HEK293 (cell line): Measurements from ENCODE around the gene ZNF646.
A peak's percentile ranks its signal among the peaks of the same experiment; 100 is the strongest.

Experiments used
- SALL2 ChIP-seq: fragments of 450-650 bp; formaldehyde crosslinking; IDR thresholded peaks from 2 replicates; pipeline ENCODE4 v1.5.0; 2017; ENCODE audit warnings: missing biosample characterization, mild to moderate bottlenecking, missing genetic modification characterization, borderline replicate concordance
- TCF7L2 ChIP-seq: IDR thresholded peaks from 2 replicates; pipeline ENCODE4 v1.6.1; 2011; ENCODE audit warnings: low read depth, mild to moderate bottlenecking, inconsistent platforms, low read length, moderate library complexity, borderline replicate concordance
- ZBTB21 ChIP-seq: fragments of 450-650 bp; formaldehyde crosslinking; IDR thresholded peaks from 2 replicates; pipeline ENCODE4 v1.5.1; 2017; ENCODE audit warnings: missing biosample characterization, missing genetic modification characterization
- ZNF2 ChIP-seq: fragments of 450-650 bp; formaldehyde crosslinking; IDR thresholded peaks from 2 replicates; pipeline ENCODE4 v1.5.1; 2016; ENCODE audit warnings: missing biosample characterization, missing genetic modification characterization
- ZNF239 ChIP-seq: fragments of 450-650 bp; formaldehyde crosslinking; IDR thresholded peaks from 2 replicates; pipeline ENCODE4 v1.5.1; 2016; ENCODE audit warnings: missing biosample characterization, missing genetic modification characterization
- ZNF311 ChIP-seq: fragments of 450-650 bp; formaldehyde crosslinking; IDR thresholded peaks from 2 replicates; pipeline ENCODE4 v1.5.1; 2017; ENCODE audit warnings: missing biosample characterization, missing genetic modification characterization, borderline replicate concordance
- ZNF350 ChIP-seq: fragments of 450-650 bp; formaldehyde crosslinking; IDR thresholded peaks from 2 replicates; pipeline ENCODE4 v1.5.0; 2017; ENCODE audit warnings: missing biosample characterization, mild to moderate bottlenecking, missing genetic modification characterization
- ZNF571 ChIP-seq: fragments of 450-650 bp; formaldehyde crosslinking; IDR thresholded peaks from 2 replicates; pipeline ENCODE4 v1.5.0; 2017; ENCODE audit warnings: missing biosample characterization, missing genetic modification characterization
- ZNF610 ChIP-seq: fragments of 450-650 bp; formaldehyde crosslinking; IDR thresholded peaks from 2 replicates; pipeline ENCODE4 v1.5.1; 2016; ENCODE audit warnings: missing biosample characterization, missing genetic modification characterization, borderline replicate concordance
- ZNF623 ChIP-seq: fragments of 450-650 bp; formaldehyde crosslinking; IDR thresholded peaks from 2 replicates; pipeline ENCODE4 v1.5.1; 2016; ENCODE audit warnings: missing biosample characterization, missing genetic modification characterization
- ZNF777 ChIP-seq: fragments of 450-650 bp; formaldehyde crosslinking; IDR thresholded peaks from 2 replicates; pipeline ENCODE4 v1.5.1; 2017; ENCODE audit warnings: missing biosample characterization, missing genetic modification characterization, borderline replicate concordance
- ZNF837 ChIP-seq: fragments of 450-650 bp; formaldehyde crosslinking; IDR thresholded peaks from 2 replicates; pipeline ENCODE4 v1.5.1; 2016; ENCODE audit warnings: missing biosample characterization, missing genetic modification characterization
- ZSCAN30 ChIP-seq: fragments of 450-650 bp; IDR thresholded peaks from 2 replicates; pipeline ENCODE4 v1.5.1; 2018; ENCODE audit warnings: missing biosample characterization, mild to moderate bottlenecking, missing genetic modification characterization, moderate library complexity
- ZXDB ChIP-seq: fragments of 450-650 bp; formaldehyde crosslinking; IDR thresholded peaks from 2 replicates; pipeline ENCODE4 v1.5.1; 2016; ENCODE audit warnings: missing biosample characterization, missing genetic modification characterization
- TF ChIP-seq, protein P1 (sequence below): fragments of 450-650 bp; formaldehyde crosslinking; IDR thresholded peaks from 2 replicates; pipeline ENCODE4 v1.5.0; 2017; ENCODE audit warnings: missing biosample characterization, missing genetic modification characterization, borderline replicate concordance
- TF ChIP-seq, protein P2 (sequence below): fragments of 450-650 bp; formaldehyde crosslinking; IDR thresholded peaks from 2 replicates; pipeline ENCODE4 v1.5.1; 2016; ENCODE audit warnings: missing biosample characterization, missing genetic modification characterization
- TF ChIP-seq, protein P3 (sequence below): fragments of 450-650 bp; formaldehyde crosslinking; IDR thresholded peaks from 2 replicates; pipeline ENCODE4 v1.5.1; 2016; ENCODE audit warnings: missing biosample characterization, missing genetic modification characterization
- TF ChIP-seq, protein P4 (sequence below): fragments of 450-650 bp; formaldehyde crosslinking; IDR thresholded peaks from 2 replicates; pipeline ENCODE4 v1.5.1; 2016; ENCODE audit warnings: missing biosample characterization, missing genetic modification characterization
- TF ChIP-seq, protein P5 (sequence below): fragments of 450-650 bp; formaldehyde crosslinking; IDR thresholded peaks from 2 replicates; pipeline ENCODE4 v1.5.1; 2016; ENCODE audit warnings: missing biosample characterization, missing genetic modification characterization
- TF ChIP-seq, protein P6 (sequence below): fragments of 450-650 bp; formaldehyde crosslinking; IDR thresholded peaks from 2 replicates; pipeline ENCODE4 v1.5.1; 2016; ENCODE audit warnings: missing biosample characterization, missing genetic modification characterization

Gene ZNF646

DNA sequence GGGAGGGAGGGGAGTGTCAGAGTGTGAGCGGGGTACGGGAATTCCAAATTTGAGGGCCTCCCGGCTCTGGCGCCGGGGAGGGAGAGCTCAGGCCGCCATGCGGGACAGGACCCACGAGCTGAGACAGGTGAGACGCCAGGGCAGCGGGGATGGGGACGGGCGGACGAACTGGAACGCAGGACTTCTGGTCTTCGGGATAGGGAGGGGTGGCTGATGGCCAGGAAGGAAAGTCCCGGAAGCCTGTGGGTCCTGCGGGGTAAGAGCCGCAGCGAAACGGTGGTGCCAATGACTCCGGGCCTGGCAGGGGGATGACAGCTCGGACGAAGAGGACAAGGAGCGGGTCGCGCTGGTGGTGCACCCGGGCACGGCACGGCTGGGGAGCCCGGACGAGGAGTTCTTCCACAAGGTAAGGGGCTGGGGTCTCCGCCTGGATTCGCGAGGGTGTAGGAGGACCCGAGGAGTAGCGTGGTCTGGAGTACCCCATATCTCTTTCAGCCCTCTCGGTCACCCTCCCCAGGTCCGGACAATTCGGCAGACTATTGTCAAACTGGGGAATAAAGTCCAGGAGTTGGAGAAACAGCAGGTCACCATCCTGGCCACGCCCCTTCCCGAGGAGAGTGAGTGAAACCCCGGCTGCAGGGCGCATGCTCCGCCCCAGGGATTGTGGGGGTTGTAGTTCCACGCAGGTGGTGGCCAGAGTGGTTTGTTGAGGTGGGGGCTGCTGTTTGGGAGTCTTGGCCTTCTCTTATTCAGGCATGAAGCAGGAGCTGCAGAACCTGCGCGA, 40.3 kb upstream of the ZNF646 start (continued):
- TF ChIP-seq, protein P1, sequence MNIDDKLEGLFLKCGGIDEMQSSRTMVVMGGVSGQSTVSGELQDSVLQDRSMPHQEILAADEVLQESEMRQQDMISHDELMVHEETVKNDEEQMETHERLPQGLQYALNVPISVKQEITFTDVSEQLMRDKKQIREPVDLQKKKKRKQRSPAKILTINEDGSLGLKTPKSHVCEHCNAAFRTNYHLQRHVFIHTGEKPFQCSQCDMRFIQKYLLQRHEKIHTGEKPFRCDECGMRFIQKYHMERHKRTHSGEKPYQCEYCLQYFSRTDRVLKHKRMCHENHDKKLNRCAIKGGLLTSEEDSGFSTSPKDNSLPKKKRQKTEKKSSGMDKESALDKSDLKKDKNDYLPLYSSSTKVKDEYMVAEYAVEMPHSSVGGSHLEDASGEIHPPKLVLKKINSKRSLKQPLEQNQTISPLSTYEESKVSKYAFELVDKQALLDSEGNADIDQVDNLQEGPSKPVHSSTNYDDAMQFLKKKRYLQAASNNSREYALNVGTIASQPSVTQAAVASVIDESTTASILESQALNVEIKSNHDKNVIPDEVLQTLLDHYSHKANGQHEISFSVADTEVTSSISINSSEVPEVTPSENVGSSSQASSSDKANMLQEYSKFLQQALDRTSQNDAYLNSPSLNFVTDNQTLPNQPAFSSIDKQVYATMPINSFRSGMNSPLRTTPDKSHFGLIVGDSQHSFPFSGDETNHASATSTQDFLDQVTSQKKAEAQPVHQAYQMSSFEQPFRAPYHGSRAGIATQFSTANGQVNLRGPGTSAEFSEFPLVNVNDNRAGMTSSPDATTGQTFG (tag by site-specific recombination), result no peak
- TF ChIP-seq, protein P2, sequence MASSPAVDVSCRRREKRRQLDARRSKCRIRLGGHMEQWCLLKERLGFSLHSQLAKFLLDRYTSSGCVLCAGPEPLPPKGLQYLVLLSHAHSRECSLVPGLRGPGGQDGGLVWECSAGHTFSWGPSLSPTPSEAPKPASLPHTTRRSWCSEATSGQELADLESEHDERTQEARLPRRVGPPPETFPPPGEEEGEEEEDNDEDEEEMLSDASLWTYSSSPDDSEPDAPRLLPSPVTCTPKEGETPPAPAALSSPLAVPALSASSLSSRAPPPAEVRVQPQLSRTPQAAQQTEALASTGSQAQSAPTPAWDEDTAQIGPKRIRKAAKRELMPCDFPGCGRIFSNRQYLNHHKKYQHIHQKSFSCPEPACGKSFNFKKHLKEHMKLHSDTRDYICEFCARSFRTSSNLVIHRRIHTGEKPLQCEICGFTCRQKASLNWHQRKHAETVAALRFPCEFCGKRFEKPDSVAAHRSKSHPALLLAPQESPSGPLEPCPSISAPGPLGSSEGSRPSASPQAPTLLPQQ, result 0 out of 2 replicates have a peak, but pooled peaks have one; percentile 57
- no peak for TF ChIP-seq ZNF311
- no peak for TF ChIP-seq ZBTB21 (tag by site-specific recombination)
- no peak for TF ChIP-seq ZNF571
- no peak; the same call in 1 of the 2 replicates for TF ChIP-seq ZNF777 (tag by site-specific recombination)
- TF ChIP-seq ZNF610 (tag by site-specific recombination), result no peak
- TF ChIP-seq ZXDB, result peak; percentile 51; the same call in 1 of the 2 replicates
- no peak for TF ChIP-seq SALL2 (tag by site-specific recombination)
- TF ChIP-seq ZNF350 (tag by site-specific recombination), result no peak
- TF ChIP-seq ZSCAN30 (tag by site-specific recombination), result no peak
- 0 out of 2 replicates have a peak, but pooled peaks have one; percentile 11 for TF ChIP-seq ZNF623 (tag by site-specific recombination)
- TF ChIP-seq, protein P3, sequence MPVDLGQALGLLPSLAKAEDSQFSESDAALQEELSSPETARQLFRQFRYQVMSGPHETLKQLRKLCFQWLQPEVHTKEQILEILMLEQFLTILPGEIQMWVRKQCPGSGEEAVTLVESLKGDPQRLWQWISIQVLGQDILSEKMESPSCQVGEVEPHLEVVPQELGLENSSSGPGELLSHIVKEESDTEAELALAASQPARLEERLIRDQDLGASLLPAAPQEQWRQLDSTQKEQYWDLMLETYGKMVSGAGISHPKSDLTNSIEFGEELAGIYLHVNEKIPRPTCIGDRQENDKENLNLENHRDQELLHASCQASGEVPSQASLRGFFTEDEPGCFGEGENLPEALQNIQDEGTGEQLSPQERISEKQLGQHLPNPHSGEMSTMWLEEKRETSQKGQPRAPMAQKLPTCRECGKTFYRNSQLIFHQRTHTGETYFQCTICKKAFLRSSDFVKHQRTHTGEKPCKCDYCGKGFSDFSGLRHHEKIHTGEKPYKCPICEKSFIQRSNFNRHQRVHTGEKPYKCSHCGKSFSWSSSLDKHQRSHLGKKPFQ, result no peak
- TF ChIP-seq ZNF2 (tag by site-specific recombination), result no peak
- no peak for TF ChIP-seq TCF7L2
- TF ChIP-seq, protein P4, sequence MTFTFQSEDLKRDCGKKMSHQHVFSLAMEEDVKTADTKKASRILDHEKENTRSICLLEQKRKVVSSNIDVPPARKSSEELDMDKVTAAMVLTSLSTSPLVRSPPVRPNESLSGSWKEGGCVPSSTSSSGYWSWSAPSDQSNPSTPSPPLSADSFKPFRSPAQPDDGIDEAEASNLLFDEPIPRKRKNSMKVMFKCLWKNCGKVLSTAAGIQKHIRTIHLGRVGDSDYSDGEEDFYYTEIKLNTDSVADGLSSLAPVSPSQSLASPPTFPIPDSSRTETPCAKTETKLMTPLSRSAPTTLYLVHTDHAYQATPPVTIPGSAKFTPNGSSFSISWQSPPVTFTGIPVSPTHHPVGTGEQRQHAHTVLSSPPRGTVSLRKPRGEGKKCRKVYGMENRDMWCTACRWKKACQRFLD (tag by site-specific recombination), result no peak
- no peak for TF ChIP-seq ZNF239 (tag by site-specific recombination)
- TF ChIP-seq, protein P5, sequence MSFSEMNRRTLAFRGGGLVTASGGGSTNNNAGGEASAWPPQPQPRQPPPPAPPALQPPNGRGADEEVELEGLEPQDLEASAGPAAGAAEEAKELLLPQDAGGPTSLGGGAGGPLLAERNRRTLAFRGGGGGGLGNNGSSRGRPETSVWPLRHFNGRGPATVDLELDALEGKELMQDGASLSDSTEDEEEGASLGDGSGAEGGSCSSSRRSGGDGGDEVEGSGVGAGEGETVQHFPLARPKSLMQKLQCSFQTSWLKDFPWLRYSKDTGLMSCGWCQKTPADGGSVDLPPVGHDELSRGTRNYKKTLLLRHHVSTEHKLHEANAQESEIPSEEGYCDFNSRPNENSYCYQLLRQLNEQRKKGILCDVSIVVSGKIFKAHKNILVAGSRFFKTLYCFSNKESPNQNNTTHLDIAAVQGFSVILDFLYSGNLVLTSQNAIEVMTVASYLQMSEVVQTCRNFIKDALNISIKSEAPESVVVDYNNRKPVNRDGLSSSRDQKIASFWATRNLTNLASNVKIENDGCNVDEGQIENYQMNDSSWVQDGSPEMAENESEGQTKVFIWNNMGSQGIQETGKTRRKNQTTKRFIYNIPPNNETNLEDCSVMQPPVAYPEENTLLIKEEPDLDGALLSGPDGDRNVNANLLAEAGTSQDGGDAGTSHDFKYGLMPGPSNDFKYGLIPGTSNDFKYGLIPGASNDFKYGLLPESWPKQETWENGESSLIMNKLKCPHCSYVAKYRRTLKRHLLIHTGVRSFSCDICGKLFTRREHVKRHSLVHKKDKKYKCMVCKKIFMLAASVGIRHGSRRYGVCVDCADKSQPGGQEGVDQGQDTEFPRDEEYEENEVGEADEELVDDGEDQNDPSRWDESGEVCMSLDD, result no peak
- TF ChIP-seq ZNF837 (tag by site-specific recombination), result no peak
- TF ChIP-seq, protein P6, sequence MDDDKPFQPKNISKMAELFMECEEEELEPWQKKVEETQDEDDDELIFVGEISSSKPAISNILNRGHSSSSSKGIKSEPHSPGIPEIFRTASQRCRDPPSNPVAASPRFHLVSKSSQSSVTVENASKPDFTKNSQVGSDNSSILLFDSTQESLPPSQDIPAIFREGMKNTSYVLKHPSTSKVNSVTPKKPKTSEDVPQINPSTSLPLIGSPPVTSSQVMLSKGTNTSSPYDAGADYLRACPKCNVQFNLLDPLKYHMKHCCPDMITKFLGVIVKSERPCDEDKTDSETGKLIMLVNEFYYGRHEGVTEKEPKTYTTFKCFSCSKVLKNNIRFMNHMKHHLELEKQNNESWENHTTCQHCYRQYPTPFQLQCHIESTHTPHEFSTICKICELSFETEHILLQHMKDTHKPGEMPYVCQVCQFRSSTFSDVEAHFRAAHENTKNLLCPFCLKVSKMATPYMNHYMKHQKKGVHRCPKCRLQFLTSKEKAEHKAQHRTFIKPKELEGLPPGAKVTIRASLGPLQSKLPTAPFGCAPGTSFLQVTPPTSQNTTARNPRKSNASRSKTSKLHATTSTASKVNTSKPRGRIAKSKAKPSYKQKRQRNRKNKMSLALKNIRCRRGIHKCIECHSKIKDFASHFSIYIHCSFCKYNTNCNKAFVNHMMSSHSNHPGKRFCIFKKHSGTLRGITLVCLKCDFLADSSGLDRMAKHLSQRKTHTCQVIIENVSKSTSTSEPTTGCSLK (tag by site-specific recombination), result no peak
- TF ChIP-seq, all 188 proteins: peak for 39
